ENCODE data around the gene POLR1E. TPM values are rescaled to one million over a fixed set of nuclear protein-coding genes. Genes with fewer than 3 reads are reported as not detected.
"Not testable (repeated sequence)": the region's sequence is repeated elsewhere in the genome, so short reads cannot be mapped to it uniquely, and the experiment has no call there.

The POLR1E gene
- total and polyA plus RNA-seq, 2 of the 8 experiments (the other 6 are each of a cell fraction or from before 2014, with no cell fraction given): 16.0 to 40.0 TPM

- not testable (repeated sequence) for H3K79me2 ChIP-seq (ENCODE audit: control insufficient read depth in 1 of 2, insufficient read depth in 2 of 2, low read length in 2 of 2); H3K4ac ChIP-seq (replicated peaks; ENCODE audit: insufficient read length, low read depth, low read length); FAIRE-seq; H3K9ac ChIP-seq (replicated peaks in 1 of 4; ENCODE audit: extremely low read depth in 1 of 4, low read depth in 3 of 4, low read length in 3 of 4); H2BK5ac ChIP-seq (ENCODE audit: low read depth, low read length); H2BK20ac ChIP-seq (ENCODE audit: low read length); H2BK120ac ChIP-seq (replicated peaks; ENCODE audit: low read depth, low read length); H3K36me3 ChIP-seq (ENCODE audit: control insufficient read depth in 2 of 4, insufficient read depth in 4 of 4, low read length in 3 of 4); H3K79me1 ChIP-seq (ENCODE audit: low read depth, low read length); H2AK5ac ChIP-seq (ENCODE audit: low read depth, low read length); H2BK15ac ChIP-seq (ENCODE audit: low read length); H3K4me2 ChIP-seq (ENCODE audit: insufficient read depth in 1 of 2, low read depth in 2 of 2, low read length in 2 of 2); H3K23me2 ChIP-seq (ENCODE audit: low read depth, low read length); H2BK12ac ChIP-seq (ENCODE audit: low read depth, low read length); H4K91ac ChIP-seq (replicated peaks; ENCODE audit: insufficient read length, low read length); H3K14ac ChIP-seq (ENCODE audit: insufficient read length); H2AFZ ChIP-seq (ENCODE audit: low read length); H3K56ac ChIP-seq (replicated peaks; ENCODE audit: insufficient read length, low read depth, low read length); H3K9me3 ChIP-seq (ENCODE audit: insufficient read depth in 2 of 2, low read depth in 1 of 2, low read length in 1 of 2); DNase-seq (ENCODE audit: low read depth in 1 of 2, low spot score in 2 of 2); H3K27ac ChIP-seq (ENCODE audit: low read depth, low read length); H3K27me3 ChIP-seq (replicated peaks in 1 of 4; ENCODE audit: control insufficient read depth in 3 of 4, extremely low read depth in 1 of 4, insufficient read depth in 3 of 4, low read length in 3 of 4); H4K20me1 ChIP-seq (replicated peaks in 1 of 2; ENCODE audit: control insufficient read depth in 1 of 2, insufficient read depth in 2 of 2, low read length in 2 of 2); H4K8ac ChIP-seq (ENCODE audit: extremely low read depth, insufficient read depth, low read length); H3K4me3 ChIP-seq (ENCODE audit: extremely low read depth in 1 of 4, insufficient read depth in 2 of 4, low read depth in 3 of 4, low read length in 4 of 4); H3K23ac ChIP-seq (ENCODE audit: insufficient read length); H3K4me1 ChIP-seq (replicated peaks in 1 of 4; ENCODE audit: control insufficient read depth in 3 of 4, insufficient read depth in 4 of 4, low read length in 3 of 4); H4K5ac ChIP-seq (ENCODE audit: insufficient read length, low read depth, low read length); H3K18ac ChIP-seq (ENCODE audit: extremely low read depth, low read length)
- WGBS, 2 experiments (ENCODE audit: extremely low coverage in 1 of 2, insufficient coverage in 1 of 2, insufficient read length in 1 of 2, insufficient replicate concordance in 2 of 2, low coverage in 1 of 2, low lambda C conversion rate in 2 of 2, missing lambda C conversion rate in 1 of 2): 95% methylated on average over 10 of the region's 10 CpGs; no CpG with 5 or more reads in 1 of the 2 experiments
- ChIA-PET POLR2A (ENCODE audit: partially characterized antibody) (interaction anchor here (1.0 to 1.6 kb wide), 2 partner anchors 9 to 28 kb away, joined by 3 to 4 read pairs; partner anchors contain the start of gene POLR1E), CTCF (ENCODE audit: partially characterized antibody) (interaction anchor here (0.9 to 1.1 kb wide), 3 partner anchors 12 to 24 kb away, joined by 3 to 4 read pairs (median 3); no protein-coding TSS in a partner anchor)
Observed at GRCh38 chr9:37514415-37514814, 28.7 kb downstream of the POLR1E start.

Measured in H1 (cell line).